Kidney epithelial cell (primary cell): ENCODE measurements around the gene MACC1. TPM values are rescaled to one million over a fixed set of nuclear protein-coding genes. Genes with fewer than 3 reads are reported as not detected.

ENCODE experiments used
- DNase-seq: peaks from one replicate; pipeline ENCODE4 v3.0.0-alpha.2; 2010; ENCODE audit warnings: low read depth
- H3K27me3 ChIP-seq: 2 replicates; pipeline ENCODE4 v1.6.0; 2011; ENCODE audit warnings: low read length; ENCODE audit not compliant: control insufficient read depth, insufficient read depth
- H3K36me3 ChIP-seq: 2 replicates; pipeline ENCODE4 v1.5.1; 2011; ENCODE audit warnings: low read length; ENCODE audit not compliant: control insufficient read depth, insufficient read depth
- H3K4me3 ChIP-seq: 2 replicates; pipeline ENCODE4 v1.5.1; 2011; ENCODE audit warnings: low read depth, mild to moderate bottlenecking, control low read depth, low read length
- CTCF ChIP-seq: IDR thresholded peaks from 2 replicates; pipeline ENCODE4 v1.5.1; 2011; ENCODE audit warnings: mild to moderate bottlenecking, moderate library complexity, low read length, control low read depth, inconsistent platforms; ENCODE audit not compliant: insufficient read depth, poor library complexity, severe bottlenecking
- total RNA-seq: library from RNA; depleted of rRNA; stranded (reverse); fragments of >200 nt; gene quantifications from 2 replicates; pipeline ENCODE4 v1.2.3, GENCODE V29; 2015

MACC1 gene
- total RNA-seq, 1 donor from 2014 or later = 57.5 TPM

GRCh38 chr7:20193873-20194272 is 23.3 kb downstream of the MACC1 start:
- no peaks in the 10 kb centered on the region for H3K36me3 ChIP-seq
- DNase-seq = no peak
- no peaks in the 10 kb centered on the region for H3K27me3 ChIP-seq
- no peak for TF ChIP-seq CTCF
- no peak overlapping the region for H3K4me3 ChIP-seq

- DNase-seq = no peak
These were observed 23.9 kb downstream of the MACC1 start for GRCh38 chr7:20193242-20193777.

GRCh38 chr7:20191391-20191869 is 25.8 kb downstream of the MACC1 start:
- DNase-seq = no peak
- TF ChIP-seq CTCF = no peak
- H3K27me3 ChIP-seq = no peaks in the 10 kb centered on the region
- no peak overlapping the region for H3K4me3 ChIP-seq
- no peaks in the 10 kb centered on the region for H3K36me3 ChIP-seq

More at GRCh38 chr7:20193242-20193777, 23.9 kb downstream of the MACC1 start:
- H3K27me3 ChIP-seq = no peaks in the 10 kb centered on the region
- H3K36me3 ChIP-seq = no peaks in the 10 kb centered on the region
- no peak overlapping the region for H3K4me3 ChIP-seq
- no peak for TF ChIP-seq CTCF

DNA sequence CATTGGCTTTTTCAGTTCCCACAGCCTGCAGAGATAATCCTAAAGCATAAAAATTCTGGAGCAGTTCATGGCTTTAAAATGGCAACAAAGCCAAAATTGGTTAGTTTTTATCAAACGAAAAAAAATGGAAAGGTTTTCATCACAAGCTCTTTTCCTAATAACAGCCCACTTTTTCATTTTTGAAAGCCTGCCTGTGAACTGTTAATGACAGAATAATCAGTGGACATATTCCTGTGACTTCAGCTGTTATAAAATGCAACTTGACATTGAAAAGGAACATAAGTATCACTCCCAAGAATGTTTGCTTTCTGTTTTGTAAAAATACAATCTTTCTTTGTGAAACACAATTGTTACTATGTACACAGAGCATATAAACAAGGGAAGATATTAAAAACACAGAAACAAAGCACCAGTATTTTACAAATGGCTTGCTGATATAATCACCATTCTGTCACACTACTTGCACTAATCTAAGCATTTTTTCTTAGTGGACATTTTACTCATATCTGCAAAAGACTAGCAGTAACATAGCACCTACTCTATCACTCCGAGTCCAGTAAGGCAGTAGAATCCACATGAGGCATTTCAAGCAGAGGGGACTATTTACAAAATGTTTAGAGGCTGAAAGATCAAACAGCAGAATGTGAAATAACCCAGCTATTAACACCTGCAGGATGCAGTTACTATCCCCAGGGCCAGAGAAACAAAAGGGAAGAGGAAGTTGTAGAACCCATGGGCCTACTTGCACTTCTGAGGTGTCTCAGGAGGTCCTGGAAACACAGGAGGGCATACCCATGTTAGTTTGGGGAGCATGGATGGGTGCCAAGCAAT is 26.4 kb downstream of the MACC1 start:
- Histone ChIP-seq H3K4me3 (no peak overlapping the region), H3K27me3 (no peaks in the 10 kb centered on the region), H3K36me3 (no peaks in the 10 kb centered on the region)
- no peak for TF ChIP-seq CTCF
- DNase-seq = no peak

GRCh38 chr7:20189852-20190251 is 27.3 kb downstream of the MACC1 start:
- TF ChIP-seq CTCF = no peak
- H3K27me3 ChIP-seq = no peaks in the 10 kb centered on the region
- no peak overlapping the region for H3K4me3 ChIP-seq
- no peaks in the 10 kb centered on the region for H3K36me3 ChIP-seq
- DNase-seq = no peak
